DND-41 (cell line): ENCODE data around the gene ZNF845.

Experiments used
- CTCF ChIP-seq: IDR thresholded peaks from 2 replicates; pipeline ENCODE4 v1.5.1; 2012; ENCODE audit warnings: borderline replicate concordance, low read length, moderate library complexity, mild to moderate bottlenecking; ENCODE audit not compliant: poor library complexity, severe bottlenecking; ENCODE audit errors: extremely low read depth
- EZH2 ChIP-seq: IDR thresholded peaks from 3 replicates; pipeline ENCODE4 v1.6.1; 2012; ENCODE audit warnings: borderline replicate concordance, low read depth, mild to moderate bottlenecking, moderate library complexity, low read length, inconsistent platforms; ENCODE audit not compliant: severe bottlenecking

- TF ChIP-seq CTCF (no peak), EZH2 (no peak)
These were observed 485 bp upstream of the ZNF845 start for GRCh38 chr19:53333066-53333462.
